NT2/D1 (cell line): Measurements from ENCODE around the gene GP1BB.

ENCODE experiments used
- SUZ12 ChIP-seq: IDR thresholded peaks from 2 replicates; pipeline ENCODE4 v1.6.1; 2011; ENCODE audit not compliant: insufficient read length, insufficient read depth; ENCODE audit errors: extremely low read depth
- YY1 ChIP-seq: IDR thresholded peaks from 2 replicates; pipeline ENCODE4 v1.6.1; 2011; ENCODE audit not compliant: insufficient read length, insufficient read depth
- ZNF274 ChIP-seq: IDR thresholded peaks from 2 replicates; pipeline ENCODE4 v1.6.1; 2011; ENCODE audit warnings: mild to moderate bottlenecking, low read depth, low read length

DNA sequence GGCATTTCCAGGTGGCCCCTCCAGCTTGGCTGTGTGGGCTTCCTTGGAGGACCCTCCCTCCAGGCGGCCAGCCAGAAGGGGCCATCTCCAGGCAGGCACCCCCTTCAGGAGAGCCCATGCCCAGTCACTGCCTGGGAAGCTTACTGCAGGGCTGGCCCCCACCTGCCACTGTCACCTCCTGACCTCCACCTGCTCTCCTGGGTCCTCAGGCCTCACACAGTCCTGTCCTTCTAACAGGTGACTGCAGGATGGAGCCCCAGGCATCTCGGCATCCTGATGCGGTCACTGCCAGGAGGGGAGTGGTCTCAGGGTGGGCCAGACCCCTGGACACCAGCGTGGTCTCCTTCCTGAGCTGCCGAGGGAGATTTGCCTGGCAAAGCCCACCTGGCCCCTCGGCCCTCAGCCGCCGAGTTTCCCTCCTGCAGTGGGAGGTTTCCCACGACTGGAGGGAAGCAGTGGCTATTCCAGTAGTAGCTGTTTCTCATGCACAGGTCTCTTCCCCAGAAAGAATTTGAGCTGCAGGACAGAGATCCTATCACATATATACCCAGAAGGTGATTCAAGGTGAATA, 50.2 kb downstream of the GP1BB start:
- TF ChIP-seq SUZ12 (no peak), YY1 (no peak), ZNF274 (no peak)
